NCI-H1105 treated with DMSO at 0.1 percent for 48 hours (cell line): ENCODE data around the gene SPTAN1.

Source experiments
- DNase-seq: peaks from one replicate; lab custom pipeline; 2025; lab: John Stamatoyannopoulos, UW

The SPTAN1 gene

GRCh38 chr9:128607642-128608350 lies 55.4 kb downstream of the SPTAN1 start:
- peak; percentile 96 for DNase-seq

- no peak for DNase-seq
Measured at GRCh38 chr9:128610897-128611296, 58.5 kb downstream of the SPTAN1 start.

- DNase-seq: no peak
Measured at GRCh38 chr9:128611600-128612394, 59.4 kb downstream of the SPTAN1 start.

GRCh38 chr9:128614728-128615127 lies 62.3 kb downstream of the SPTAN1 start:
- no peak for DNase-seq

- DNase-seq: no peak
Measured at GRCh38 chr9:128615571-128615970, 63.2 kb downstream of the SPTAN1 start.

- no peak for DNase-seq
Measured at GRCh38 chr9:128617943-128618342, 65.6 kb downstream of the SPTAN1 start.

- no peak for DNase-seq
Measured at GRCh38 chr9:128619127-128619526, 66.7 kb downstream of the SPTAN1 start.

GRCh38 chr9:128619779-128620178 lies 67.4 kb downstream of the SPTAN1 start:
- DNase-seq: no peak

- DNase-seq: no peak
Measured at GRCh38 chr9:128621730-128622455, 69.5 kb downstream of the SPTAN1 start.

GRCh38 chr9:128624566-128624965 lies 72.2 kb downstream of the SPTAN1 start:
- no peak for DNase-seq

- DNase-seq: no peak
Measured at GRCh38 chr9:128625391-128626146, 73.2 kb downstream of the SPTAN1 start.

- DNase-seq: no peak
Measured at GRCh38 chr9:128626181-128626580, 73.8 kb downstream of the SPTAN1 start.

GRCh38 chr9:128627127-128627715 lies 74.8 kb downstream of the SPTAN1 start:
- no peak for DNase-seq

- DNase-seq: no peak
Measured at GRCh38 chr9:128627906-128628305, 75.5 kb downstream of the SPTAN1 start.

- DNase-seq: no peak
Measured at GRCh38 chr9:128628471-128629048, 76.2 kb downstream of the SPTAN1 start.

- no peak for DNase-seq
Measured at GRCh38 chr9:128629136-128629535, 76.7 kb downstream of the SPTAN1 start.

GRCh38 chr9:128629852-128630545 lies 77.6 kb downstream of the SPTAN1 start:
- DNase-seq: no peak

GRCh38 chr9:128631636-128632035 lies 79.2 kb downstream of the SPTAN1 start:
- no peak for DNase-seq

- DNase-seq: no peak
Measured at GRCh38 chr9:128632066-128632465, 79.7 kb downstream of the SPTAN1 start.

GRCh38 chr9:128632486-128632885 lies 80.1 kb downstream of the SPTAN1 start:
- no peak for DNase-seq

GRCh38 chr9:128633057-128633456 lies 80.7 kb downstream of the SPTAN1 start:
- DNase-seq: no peak
